NCI-H128 (cell line): ENCODE measurements around the gene TOMM34.

ENCODE experiments used
- DNase-seq: peaks from one replicate; lab custom pipeline; 2025; ENCODE audit not compliant: unreplicated experiment; lab: John Stamatoyannopoulos, UW

The TOMM34 gene

DNA sequence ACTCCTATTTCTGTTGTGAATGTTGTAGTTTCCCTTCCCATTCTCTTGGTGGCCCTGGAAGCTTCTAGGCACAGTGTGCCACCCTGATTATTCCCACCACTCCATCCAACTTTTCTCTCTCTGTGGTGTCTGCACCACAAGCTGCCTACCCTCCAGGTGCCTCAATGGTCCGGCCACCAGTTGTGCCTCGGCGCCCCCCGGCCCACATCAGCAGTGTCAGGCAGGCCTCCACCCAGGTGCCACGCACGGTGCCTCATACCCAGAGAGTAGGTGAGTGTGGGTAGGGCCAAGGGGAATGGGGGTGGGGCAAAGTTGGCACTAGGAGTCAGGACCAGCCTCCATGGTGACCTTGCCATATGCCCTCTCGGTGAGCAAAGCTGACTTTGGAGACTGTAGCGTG lies 27.3 kb downstream of the TOMM34 start:
- no peak for DNase-seq

DNA sequence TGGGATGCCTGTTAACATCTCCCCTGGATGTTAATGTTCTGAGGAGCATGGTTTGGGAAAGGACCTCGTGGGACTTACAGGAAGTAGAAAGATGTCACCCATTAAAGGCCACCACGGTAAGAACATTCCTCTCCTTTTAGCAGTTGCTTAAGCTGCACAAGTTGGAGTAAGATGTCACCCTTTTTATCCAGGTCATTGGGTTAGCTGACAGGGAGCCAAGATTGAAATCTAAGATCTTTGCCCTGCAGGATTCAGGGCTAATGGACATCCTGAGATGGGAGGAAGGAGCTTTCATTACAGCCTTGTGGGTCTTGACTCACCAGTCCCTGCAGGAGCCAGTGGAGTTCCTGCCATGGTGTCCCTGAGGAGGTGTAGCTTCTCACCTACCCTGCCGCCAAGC lies 28.3 kb downstream of the TOMM34 start:
- no peak for DNase-seq

DNA sequence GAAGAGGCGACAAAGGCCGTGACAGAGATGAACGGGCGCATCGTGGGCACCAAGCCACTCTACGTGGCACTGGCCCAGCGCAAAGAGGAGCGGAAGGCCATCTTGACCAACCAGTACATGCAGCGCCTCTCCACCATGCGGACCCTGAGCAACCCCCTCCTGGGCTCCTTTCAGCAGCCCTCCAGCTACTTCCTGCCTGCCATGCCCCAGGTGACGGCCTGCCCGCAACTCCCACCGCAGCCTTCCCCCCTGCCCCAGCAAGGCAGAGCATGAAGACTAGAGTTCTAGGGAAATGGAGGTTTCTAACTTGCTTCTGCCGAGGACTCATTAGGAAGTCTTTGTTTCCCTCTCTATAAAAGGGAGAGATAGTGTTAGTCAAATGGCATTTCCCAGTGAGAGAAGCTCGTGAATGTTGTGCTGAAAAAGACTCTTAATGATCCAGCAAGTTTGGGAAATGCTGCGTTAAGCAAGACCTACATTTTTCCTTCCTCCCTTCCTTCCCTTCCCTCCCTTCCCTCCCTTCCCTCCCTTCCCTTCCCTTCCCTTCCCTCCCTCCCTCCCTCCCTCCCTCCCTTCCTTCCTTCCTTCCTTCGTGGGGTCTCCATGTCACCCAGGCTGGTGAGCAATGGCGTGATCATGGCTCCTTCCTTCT lies 29.6 kb downstream of the TOMM34 start:
- no peak for DNase-seq

DNA sequence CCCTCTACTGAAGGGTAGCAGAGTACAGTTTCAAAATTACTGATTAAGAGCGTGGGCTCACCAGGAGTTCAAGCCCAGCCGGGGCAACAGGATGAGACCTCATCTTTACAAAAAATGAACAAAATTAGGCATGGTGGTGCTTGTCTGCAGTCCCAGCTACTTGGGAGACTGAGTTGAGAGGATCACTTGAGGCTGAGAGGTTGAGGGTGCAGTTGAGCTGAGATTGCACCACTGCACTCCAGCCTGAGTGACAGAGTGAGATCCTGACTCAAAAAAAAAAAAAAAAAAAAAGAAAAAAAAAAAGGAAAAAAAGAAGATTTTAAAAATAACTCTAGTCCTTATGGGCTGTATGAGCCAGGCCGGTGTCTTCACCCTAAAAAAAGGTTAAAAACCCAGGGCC lies 31.6 kb downstream of the TOMM34 start:
- no peak for DNase-seq

GRCh38 chr20:44924541-44924940 lies 35.7 kb downstream of the TOMM34 start:
- no peak for DNase-seq

DNA sequence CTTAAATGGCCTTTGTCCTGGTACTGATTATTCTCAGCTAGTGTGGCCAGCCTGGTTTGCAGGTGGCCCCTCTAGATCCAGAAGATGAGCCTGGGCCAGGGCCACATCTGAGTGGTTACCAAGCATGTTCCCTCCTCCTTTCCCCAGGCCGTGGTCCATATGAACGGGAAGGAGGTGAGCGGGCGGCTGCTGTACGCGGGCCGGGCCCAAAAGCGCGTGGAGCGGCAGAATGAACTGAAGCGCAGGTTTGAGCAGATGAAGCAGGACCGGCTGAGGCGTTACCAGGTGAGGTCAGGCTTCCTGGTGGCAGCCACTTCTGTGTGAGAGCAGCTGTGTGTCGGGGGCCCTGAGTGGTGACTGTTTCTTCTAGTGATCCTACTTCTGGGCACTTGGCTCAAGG lies 38.8 kb downstream of the TOMM34 start:
- no peak for DNase-seq

DNA sequence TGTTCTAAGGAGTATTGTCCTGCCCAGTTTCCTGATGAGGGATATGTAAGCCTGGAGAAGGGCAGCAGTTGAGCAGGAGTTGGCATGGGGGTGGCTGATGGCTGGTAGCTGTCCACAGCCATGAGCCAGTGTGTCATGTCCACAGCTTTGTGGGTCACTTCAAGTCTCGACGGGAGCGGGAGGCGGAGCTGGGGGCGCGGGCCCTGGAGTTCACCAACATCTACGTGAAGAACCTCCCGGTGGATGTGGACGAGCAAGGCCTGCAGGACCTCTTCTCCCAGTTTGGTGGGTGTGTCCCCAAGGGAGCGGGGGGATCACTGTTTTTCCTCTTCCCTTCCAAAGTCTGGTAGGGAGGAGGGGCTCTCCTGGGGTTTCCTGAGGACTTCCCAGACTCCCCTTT lies 41.4 kb downstream of the TOMM34 start:
- DNase-seq: no peak

- DNase-seq: no peak
Observed at GRCh38 chr20:44918342-44918741, 41.9 kb downstream of the TOMM34 start.

GRCh38 chr20:44917399-44917798 lies 42.8 kb downstream of the TOMM34 start:
- no peak for DNase-seq

GRCh38 chr20:44916586-44916985 lies 43.6 kb downstream of the TOMM34 start:
- no peak for DNase-seq

DNA sequence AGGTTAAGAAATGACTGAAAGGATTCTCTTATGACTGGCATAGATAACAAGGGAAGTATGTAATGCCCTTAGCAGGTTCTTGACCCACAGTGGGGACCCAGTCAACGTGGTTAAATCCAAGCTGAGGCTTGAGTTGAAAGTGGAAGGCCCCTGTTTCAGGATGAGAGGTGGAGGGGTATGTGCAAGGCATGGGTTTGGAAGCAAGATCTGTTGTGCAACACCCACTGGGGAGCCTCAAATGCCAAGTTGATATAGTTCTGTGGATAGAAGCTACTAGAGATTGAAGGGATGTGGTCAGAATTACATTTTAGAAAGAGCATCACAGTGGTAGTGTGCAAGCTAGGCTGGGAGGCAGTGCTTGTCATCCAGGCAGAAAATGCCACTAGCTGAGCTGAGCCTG lies 45.3 kb downstream of the TOMM34 start:
- no peak for DNase-seq

DNA sequence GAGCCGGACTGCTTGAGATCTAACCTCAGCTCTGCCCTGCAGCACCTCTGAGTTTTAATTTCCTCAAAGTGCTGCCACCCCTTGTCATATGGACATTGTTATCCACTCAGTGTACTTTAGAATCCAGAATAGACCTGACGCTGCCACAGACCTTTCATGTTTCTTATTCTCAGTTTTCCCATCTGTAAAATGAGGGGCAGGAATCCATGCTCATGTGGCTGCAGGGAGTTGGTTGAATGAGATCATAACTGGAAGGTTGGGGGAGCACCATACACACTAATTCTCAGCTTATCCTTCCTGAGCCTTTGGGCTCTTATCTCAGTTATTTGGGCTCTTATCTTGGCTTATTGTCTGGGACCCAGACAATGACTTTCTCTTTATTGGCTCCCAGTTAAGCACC lies 48.0 kb downstream of the TOMM34 start:
- DNase-seq: no peak

GRCh38 chr20:44911264-44911921 lies 48.8 kb downstream of the TOMM34 start:
- DNase-seq: no peak

- no peak for DNase-seq
Observed at GRCh38 chr20:44910690-44911262, 49.4 kb downstream of the TOMM34 start.

DNA sequence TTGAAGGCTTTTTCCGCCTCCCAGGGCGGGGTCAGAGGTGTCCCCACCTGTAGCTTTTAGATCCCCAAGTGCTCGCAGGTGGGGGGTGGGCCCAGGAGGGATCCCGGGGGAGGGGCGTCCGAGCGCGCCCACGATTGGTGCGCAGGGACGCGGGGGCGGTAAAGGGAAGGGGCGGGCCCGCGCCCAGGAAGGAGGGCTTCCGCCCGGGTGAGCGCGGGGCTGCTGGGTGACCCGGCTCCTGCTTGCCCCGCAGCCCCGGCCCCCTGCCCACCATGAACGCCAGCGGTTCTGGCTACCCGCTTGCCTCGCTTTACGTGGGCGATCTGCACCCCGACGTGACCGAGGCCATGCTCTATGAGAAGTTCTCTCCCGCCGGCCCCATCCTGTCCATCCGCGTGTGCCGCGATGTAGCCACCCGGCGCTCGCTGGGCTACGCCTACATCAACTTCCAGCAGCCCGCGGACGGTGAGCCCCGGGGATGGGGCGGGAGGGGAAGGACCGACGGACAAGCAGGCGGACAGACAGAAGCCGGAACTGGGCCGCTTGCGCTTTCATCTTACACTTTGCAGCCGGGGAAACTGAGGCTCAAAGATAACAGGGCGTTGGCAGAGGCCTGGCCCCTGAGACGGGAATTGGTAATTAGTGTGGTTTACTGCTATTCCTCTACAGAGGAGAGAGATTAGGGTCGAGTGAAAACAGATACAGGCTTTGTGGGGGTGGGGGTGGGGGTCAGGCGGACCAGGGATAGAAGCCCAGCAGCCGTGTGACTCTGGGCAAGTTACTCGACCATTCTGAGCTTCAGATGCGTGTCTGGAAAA lies 50.1 kb downstream of the TOMM34 start, which contains the start of gene PABPC1L:
TSS of gene PABPC1L (plus strand) at position 189 of the 818 bp plus-strand sequence. CDS start at position 273, 84 bp downstream.
- DNase-seq: peak; percentile 55

DNA sequence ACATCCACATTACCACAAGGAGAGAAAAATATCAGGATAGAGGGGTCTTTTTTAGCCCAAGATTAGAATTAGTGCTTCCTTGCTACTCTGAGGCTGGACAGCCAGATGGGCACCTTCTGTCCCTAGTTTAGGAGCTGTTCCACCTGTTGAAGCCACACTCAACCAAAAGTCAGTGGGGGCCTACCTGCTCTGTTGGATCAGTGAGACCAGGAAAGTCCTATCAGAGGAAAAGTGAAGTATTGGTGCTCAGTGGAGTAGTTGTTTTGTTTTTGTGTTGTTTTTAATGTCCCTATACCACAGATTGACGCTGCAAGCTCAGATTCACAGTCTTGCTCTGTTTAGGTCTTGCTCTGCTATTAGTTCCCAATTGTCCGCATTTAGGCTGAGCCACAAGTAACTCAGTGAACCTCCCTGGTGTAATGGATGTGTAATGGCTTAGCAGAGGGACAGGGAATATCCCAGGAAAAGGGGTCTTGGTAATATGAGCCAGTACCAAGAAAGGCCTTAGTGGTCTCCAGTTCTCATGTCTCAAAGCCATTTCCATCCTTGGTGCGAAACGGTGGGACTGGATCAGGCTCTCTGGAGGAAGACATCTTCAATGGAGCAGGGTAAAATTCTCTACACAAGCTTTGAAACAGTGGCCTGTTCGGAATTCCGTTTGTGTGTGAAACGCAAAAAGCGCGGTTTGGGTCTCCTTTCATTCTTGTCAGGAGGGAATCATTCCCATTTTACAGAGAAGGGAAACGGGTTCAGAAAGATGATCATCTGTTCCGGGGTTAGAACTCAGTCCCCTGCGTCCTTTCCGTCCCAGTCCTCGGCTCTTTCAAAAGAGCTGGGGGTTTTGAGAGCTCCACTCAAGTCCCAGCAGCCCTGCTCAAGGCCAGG lies 51.0 kb downstream of the TOMM34 start:
- DNase-seq: no peak

GRCh38 chr20:44904377-44904776 lies 55.8 kb downstream of the TOMM34 start:
- DNase-seq: no peak

DNA sequence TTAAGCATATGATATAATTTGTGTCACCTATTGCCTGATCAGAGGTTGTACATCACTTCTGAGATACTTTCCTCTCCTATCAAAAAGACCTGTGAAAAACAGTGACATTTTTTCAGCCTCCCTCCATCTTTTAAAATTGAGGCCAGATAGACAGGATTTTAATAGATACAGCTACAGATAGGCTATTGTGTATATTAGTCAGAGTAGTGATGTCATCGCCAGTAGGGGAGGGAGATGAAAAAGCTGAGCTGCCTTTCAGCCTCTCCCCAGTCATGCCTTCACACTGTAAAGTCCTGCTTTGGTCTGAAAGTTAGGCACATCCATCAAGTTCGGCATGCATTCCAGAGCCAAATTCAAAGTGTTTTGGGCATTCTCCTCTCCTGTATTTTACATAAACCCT lies 58.2 kb downstream of the TOMM34 start:
- DNase-seq: no peak

DNA sequence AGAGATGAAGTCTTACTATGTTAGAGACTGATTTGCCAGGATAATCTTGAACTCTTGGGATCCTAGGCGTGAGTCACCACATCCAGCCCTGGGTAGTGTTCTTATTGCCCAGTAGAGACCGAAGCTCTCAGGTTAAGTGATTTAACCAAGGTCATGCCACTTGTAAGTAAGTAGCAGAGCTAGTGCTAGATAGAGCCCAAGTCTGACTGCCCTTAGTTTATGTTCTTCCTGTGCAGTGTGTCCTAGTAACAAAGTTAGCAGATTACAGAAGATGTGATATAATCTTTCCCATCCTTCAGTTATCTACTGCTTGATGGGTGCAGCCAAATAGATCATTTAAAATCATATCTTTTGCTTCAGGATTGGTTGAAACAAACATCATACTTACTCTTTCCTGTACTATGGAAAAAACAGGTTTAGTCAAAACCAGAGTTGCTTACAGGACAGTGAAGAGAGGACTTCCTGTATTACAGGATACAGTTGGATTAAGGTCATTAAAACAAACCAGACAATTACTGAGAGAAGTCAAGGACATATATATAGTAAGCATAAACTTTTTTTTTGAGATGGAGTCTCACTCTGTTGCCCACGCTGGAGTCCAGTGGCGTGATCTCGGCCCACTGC lies 59.9 kb downstream of the TOMM34 start:
- no peak for DNase-seq

GRCh38 chr20:44897133-44897532 lies 63.1 kb downstream of the TOMM34 start:
- no peak for DNase-seq
